ENCODE measurements around the gene TEF. TPM values are rescaled to one million over a fixed set of nuclear protein-coding genes. Genes with fewer than 3 reads are reported as not detected.

TEF gene
- polyA plus RNA-seq, 1 experiment: 13.7 TPM

GRCh38 chr22:41347066-41347859 is 34.5 kb upstream of the TEF start:
- ChIA-PET POLR2A (no interaction called here), CTCF (no interaction called here)
- no peaks in the 10 kb centered on the region for H3K27me3 ChIP-seq (ENCODE audit: control insufficient read depth, insufficient read depth, low read length)
- H3K9me3 ChIP-seq (ENCODE audit: control insufficient read depth, insufficient read depth, low read length): no peaks in the 10 kb centered on the region; the same call in 1 of the 2 replicates
- H3K4me3 ChIP-seq (ENCODE audit: low read depth, low read length): no peak overlapping the region
- no peak for TF ChIP-seq CTCF (IDR thresholded peaks at IDR 0.05; ENCODE audit: low read depth, low read length)
- no peak overlapping the region for H3K27ac ChIP-seq (ENCODE audit: low read depth, low read length)
- DNase-seq (ENCODE audit: low read depth, low spot score): no peak

GRCh38 chr22:41348964-41349484 is 32.7 kb upstream of the TEF start:
- CTCF ChIA-PET: no interaction called here
- DNase-seq (ENCODE audit: low read depth, low spot score): no peak
- no peak for TF ChIP-seq CTCF (IDR thresholded peaks at IDR 0.05; ENCODE audit: low read depth, low read length)
- Histone ChIP-seq H3K9me3 (ENCODE audit: control insufficient read depth, insufficient read depth, low read length) (no peaks in the 10 kb centered on the region; the same call in 1 of the 2 replicates), H3K27ac (ENCODE audit: low read depth, low read length) (no peak overlapping the region), H3K4me3 (ENCODE audit: low read depth, low read length) (no peak overlapping the region), H3K27me3 (ENCODE audit: control insufficient read depth, insufficient read depth, low read length) (no peaks in the 10 kb centered on the region)
- POLR2A ChIA-PET: no interaction called here

- TF ChIP-seq CTCF (IDR thresholded peaks at IDR 0.05; ENCODE audit: low read depth, low read length): no peak
- Histone ChIP-seq H3K27ac (ENCODE audit: low read depth, low read length) (peak overlapping the region; percentile 21), H3K27me3 (ENCODE audit: control insufficient read depth, insufficient read depth, low read length) (no peaks in the 10 kb centered on the region), H3K4me3 (ENCODE audit: low read depth, low read length) (no peak overlapping the region), H3K9me3 (ENCODE audit: control insufficient read depth, insufficient read depth, low read length) (no peaks in the 10 kb centered on the region; the same call in 1 of the 2 replicates)
- POLR2A ChIA-PET: no interaction called here
- CTCF ChIA-PET: no interaction called here
- no peak for DNase-seq (ENCODE audit: low read depth, low spot score)
Observed at GRCh38 chr22:41350087-41350486, 31.7 kb upstream of the TEF start.

- Histone ChIP-seq H3K9me3 (ENCODE audit: control insufficient read depth, insufficient read depth, low read length) (no peaks in the 10 kb centered on the region; the same call in 1 of the 2 replicates), H3K27me3 (ENCODE audit: control insufficient read depth, insufficient read depth, low read length) (no peaks in the 10 kb centered on the region), H3K27ac (ENCODE audit: low read depth, low read length) (no peak overlapping the region), H3K4me3 (ENCODE audit: low read depth, low read length) (no peak overlapping the region)
- ChIA-PET CTCF (no interaction called here), POLR2A (no interaction called here)
- no peak for TF ChIP-seq CTCF (IDR thresholded peaks at IDR 0.05; ENCODE audit: low read depth, low read length)
- DNase-seq (ENCODE audit: low read depth, low spot score): no peak
Observed at GRCh38 chr22:41351011-41351410, 30.7 kb upstream of the TEF start.

GRCh38 chr22:41352058-41352457 is 29.7 kb upstream of the TEF start:
- no peak overlapping the region for H3K27ac ChIP-seq (ENCODE audit: low read depth, low read length)
- DNase-seq (ENCODE audit: low read depth, low spot score): no peak
- CTCF ChIA-PET: no interaction called here
- no peak overlapping the region for H3K4me3 ChIP-seq (ENCODE audit: low read depth, low read length)
- H3K27me3 ChIP-seq (ENCODE audit: control insufficient read depth, insufficient read depth, low read length): no peaks in the 10 kb centered on the region
- POLR2A ChIA-PET: no interaction called here
- TF ChIP-seq CTCF (IDR thresholded peaks at IDR 0.05; ENCODE audit: low read depth, low read length): no peak
- no peaks in the 10 kb centered on the region; the same call in 1 of the 2 replicates for H3K9me3 ChIP-seq (ENCODE audit: control insufficient read depth, insufficient read depth, low read length)
